Measurements from ENCODE around the gene HOXA11. TPM values are rescaled to one million over a fixed set of nuclear protein-coding genes. Genes with fewer than 3 reads are reported as not detected.

The HOXA11 gene
- polyA plus RNA-seq, 10 donors, result 0.12 to 6.9 (median 2.4) TPM; not detected in 6

GRCh38 chr7:27207348-27207985, 22.4 kb upstream of the HOXA11 start:
- DNase-seq, result no peak

GRCh38 chr7:27205325-27206280, 20.6 kb upstream of the HOXA11 start:
- DNase-seq, result peak in 1 of 3 donors; percentile 67

DNA sequence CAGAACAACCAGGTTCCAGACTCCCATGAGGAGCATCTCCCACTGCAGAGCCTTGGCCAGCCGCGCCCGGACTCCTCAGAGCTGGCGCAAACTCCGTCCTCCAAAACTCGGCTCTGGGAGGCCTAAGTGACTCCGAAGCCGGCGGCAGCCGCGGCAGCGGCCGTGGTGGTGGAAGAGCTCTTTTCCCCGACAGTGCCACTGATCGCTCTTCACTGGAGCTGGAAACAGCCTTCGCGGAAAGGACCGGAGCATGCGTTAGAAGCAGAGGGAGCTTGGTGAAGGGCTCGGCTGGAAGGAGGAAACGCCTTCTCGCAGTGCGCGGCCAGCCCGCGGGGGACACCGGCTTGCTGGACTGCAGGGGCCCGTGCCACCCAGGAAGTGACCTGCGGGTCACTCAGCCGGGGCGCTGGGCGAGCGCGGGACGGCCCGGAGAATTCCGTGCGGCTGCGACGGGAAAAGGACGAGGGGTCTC, 19.9 kb upstream of the HOXA11 start:
- DNase-seq, result no peak

DNA sequence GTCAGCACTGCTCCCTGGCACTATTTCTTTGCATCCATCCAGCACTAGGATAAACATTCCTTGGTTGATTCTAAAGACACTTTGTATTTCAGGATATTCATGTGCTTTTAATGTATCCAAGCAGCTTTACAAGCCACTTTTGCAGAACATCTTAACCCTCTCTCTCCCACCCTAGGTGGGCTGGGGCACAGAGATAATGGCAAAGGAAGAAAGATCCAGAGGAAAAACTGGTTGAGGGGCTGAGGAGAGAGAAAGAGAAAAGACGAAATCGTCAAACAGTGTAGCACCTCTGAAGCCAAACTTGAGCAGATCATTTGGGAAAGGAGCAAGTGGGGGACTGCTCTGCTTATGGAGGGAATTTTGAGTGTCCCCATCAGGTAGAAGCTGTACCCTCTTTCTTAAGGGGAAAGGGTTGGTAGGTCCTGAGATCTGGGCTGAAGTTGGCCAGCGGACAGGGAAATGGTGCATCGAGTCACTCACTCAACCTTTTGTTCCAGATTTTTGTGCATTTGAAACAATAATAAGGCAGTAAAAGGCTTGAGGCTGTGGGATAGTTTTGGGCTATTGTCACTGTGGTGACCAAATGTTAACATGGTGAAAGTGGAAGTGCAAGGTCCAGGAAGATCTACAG, 19.0 kb upstream of the HOXA11 start:
- DNase-seq, result peak in 1 of 3 donors; percentile 34

- DNase-seq, result peak in 1 of 3 donors; percentile 37
Measured at GRCh38 chr7:27203365-27203953, 18.4 kb upstream of the HOXA11 start.

DNA sequence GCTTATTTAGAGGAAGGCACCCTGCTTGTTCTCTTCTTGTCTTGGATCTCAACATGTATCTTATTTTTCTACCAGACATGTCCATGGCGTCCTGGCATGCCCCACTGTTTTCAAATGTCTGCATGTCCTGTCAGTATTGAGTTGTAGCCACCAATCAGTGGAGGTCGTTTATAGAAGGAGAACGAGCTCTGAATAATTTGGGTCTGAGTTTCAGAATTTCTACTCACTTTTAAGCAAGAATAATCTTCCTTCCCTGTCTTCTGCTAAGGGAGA, 17.8 kb upstream of the HOXA11 start:
- DNase-seq, result no peak

- peak in 1 of 3 donors; percentile 69 for DNase-seq
Measured at GRCh38 chr7:27202018-27202861, 17.2 kb upstream of the HOXA11 start.

- no peak for DNase-seq
Measured at GRCh38 chr7:27201580-27202017, 16.6 kb upstream of the HOXA11 start.

GRCh38 chr7:27200761-27201579, 15.9 kb upstream of the HOXA11 start:
- DNase-seq, result peak in 1 of 3 donors; percentile 62

DNA sequence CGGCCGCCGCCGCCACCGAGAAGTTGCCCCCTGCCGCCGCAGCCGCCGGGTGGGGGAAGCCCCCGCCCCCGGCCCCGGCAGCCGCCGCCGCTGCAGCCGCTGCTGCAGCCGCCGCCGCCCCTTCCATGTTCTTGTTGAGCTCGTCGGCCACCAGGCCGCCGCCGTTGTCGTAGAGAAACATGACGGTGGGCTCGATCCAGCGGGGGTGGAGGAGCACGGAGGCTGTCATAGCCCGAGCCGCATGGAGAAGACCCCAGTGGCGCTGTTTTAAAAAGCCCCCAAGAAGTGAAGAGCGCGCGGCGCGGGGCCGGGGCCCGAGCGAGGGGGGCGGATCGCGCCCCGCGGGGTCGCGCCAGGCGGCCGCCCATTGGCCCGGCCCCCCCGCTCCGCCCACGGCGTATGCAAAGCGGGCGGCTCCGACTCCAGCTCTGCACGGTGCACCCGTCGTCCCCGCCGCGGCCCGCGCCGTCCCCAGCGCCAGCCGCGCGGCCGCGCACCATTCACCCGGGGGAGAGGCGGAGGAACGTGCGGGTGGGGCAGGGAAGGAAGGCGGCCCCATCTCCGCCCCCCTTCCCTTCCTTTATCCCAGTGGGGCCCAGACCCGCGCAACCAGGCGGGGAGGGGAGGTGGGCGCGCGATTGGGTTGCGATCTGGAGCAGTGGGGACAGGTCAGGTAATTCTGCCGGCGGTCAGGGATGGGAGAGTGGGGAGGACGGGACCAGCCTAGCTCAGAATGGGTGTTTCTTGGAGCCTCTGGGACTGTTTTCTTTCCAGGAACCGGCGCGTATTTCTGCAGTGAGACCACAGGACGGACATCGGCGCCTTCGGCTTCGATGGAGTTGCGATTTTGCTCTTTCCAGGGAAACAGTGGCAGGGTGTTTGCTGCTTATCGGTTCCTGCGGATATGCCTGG, 15.1 kb upstream of the HOXA11 start, which contains the start of gene HOXA13:
HOXA13 (minus strand) TSS at position 243 of the 912 bp plus-strand sequence; CDS start at position 229, 14 bp downstream.
- DNase-seq, result peak in 1 of 3 donors; percentile 69

DNA sequence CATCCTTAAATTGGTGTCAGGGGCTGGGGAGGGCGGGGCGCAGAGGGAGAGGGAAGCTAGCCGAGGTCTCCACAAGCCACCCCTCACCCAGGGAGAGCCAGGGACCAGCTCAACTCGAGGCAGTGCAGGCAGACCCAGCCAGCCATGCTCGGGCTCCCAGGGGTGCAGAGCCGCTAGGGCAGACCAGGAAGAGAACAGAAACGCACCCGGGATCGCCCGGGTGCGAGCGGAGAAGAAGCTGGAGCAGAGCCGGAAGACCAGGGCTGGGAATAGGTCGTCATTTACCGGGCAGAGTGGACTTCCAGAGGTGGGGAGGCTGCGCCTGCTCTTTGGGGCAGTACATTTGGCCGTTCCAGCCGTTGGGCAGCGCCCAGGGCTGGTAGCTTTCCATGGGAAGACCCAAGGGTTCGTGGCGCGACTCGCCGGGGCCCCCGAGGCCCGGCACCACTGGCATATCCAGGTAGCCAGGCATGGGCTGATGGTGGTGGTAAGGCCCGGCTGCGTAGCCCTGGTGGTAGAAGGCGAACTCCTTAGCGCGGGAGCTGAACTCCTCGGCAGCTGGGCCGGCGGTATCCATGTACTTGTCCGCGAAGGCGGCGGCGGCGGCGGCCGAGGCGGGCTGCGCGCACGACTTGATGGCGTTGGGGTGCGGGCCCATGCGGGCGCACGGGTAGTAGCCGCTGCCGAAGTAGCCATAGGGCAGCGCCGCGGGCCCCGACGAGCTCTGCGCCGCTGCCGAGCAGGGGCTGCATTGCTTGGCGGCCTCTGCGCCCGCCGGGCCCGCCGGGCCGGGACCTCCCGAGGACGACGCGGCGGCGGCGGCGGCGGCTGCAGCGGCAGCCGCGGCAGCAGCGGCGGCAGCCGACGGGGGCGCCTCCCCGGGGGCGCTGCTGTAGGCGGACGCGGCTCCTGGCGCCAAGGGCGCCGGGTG, 14.1 kb upstream of the HOXA11 start:
- peak in 1 of 3 donors; percentile 79 for DNase-seq

- DNase-seq, result peak in 1 of 3 donors; percentile 73
Measured at GRCh38 chr7:27198138-27198841, 13.3 kb upstream of the HOXA11 start.

DNA sequence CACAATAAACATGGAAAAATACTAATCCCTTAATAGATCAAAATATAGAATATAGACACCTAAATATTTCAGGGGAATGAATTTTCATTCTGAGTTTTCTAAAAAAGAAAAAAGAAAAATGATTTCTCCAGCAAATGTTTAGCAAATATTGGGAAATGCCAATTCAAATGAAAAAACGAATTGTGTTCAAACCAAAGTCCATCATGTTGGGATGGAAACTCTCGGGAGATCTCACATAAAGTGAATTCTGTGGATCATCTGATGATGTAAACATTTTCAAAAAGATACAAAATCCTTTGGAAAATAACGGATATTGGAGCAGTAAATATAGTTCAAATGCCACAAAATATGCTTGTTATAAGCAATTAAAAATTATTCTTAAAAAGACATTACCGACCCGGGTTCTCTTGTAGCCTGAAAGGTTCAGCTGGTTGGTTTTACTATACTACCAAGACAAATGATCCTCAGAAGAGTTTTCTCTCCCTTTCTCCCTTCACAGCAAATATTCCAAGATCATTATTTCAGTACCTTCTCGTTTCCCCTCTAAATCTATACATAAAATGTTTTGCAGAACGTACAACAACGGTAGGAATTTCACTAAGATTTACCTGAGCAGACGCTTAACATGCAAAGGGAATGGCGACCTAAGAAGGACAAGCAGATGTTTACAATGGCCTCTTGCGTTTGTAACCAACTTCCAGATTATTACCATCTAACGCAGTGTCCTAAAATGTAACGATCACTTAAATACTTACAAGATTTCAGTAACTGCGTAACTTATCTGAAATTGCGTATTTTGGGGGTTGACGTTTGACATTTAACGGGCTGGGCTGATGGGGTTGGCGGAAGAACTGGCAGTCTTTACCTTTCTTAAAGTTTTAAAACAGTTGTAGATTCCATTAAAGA, 12.4 kb upstream of the HOXA11 start:
- DNase-seq, result peak in 1 of 3 donors; percentile 83

- peak; percentile 72 to 92 (median 84) for DNase-seq
Measured at GRCh38 chr7:27196287-27196767, 11.3 kb upstream of the HOXA11 start.

DNA sequence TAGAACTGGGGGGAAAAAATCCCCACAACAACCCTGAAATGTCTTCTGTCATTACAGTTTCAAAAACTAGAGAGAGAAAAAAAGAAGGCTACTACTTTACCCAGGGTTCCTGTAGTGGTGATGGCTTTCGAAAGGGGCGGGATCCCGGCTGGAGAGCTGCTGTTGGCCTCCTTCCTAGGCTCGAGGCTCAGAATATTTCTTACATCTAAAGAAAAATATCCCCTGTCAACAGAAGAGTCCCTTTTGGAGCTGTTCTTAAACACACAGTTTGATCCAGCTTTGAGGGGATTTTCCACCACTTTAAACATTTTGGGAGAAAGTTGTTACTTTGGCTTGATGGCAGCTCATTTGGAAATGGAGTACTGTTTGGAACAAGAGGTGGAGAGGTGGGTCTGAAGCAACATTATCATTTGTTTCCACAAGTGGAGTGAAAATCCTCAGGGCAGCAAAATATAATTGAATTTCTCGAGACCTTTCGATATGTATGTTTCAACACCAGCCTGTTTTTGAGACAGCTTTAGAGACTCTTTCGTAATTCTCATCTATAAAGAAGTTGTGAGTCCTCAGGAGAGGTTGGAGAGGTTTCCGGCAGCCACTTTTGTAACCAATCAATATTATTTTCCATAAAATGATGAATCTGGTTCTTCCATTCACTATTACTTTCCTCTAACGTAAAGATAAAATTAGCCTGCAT, 9.8 kb upstream of the HOXA11 start:
- peak in 2 of 3 donors; percentile 6 to 42 for DNase-seq
